CD4-positive, alpha-beta T cell treated with Interleukin-21 for 1 hour (primary cell): ENCODE results near the gene TMEM179B.
"Not testable (repeated sequence)": the region's sequence is repeated elsewhere in the genome, so short reads cannot be mapped to it uniquely, and the experiment has no call there.

Source experiments
- DNase-seq: peaks from one replicate; pipeline ENCODE4 v3.0.0-alpha.2; 2020

TMEM179B gene

GRCh38 chr11:62787005-62787759, at the start of gene TMEM179B:
TMEM179B (plus strand) TSS chr11:62787402; CDS start chr11:62787432, 30 bp downstream.
- peak; percentile 98 for DNase-seq

GRCh38 chr11:62747475-62748160, 39.6 kb upstream of the TMEM179B start:
- DNase-seq: no peak

GRCh38 chr11:62749931-62750330, 37.3 kb upstream of the TMEM179B start:
- DNase-seq: not testable (repeated sequence)

GRCh38 chr11:62752177-62752785, 34.9 kb upstream of the TMEM179B start:
- DNase-seq: no peak

GRCh38 chr11:62752994-62753735, 34.0 kb upstream of the TMEM179B start:
- no peak for DNase-seq

- peak; percentile 99 for DNase-seq
Observed at GRCh38 chr11:62753736-62754603, 33.2 kb upstream of the TMEM179B start, which contains the start of gene ZBTB3. ZBTB3 (minus strand) TSS chr11:62754160; CDS start chr11:62753664, 496 bp downstream.

- no peak for DNase-seq
Observed at GRCh38 chr11:62755086-62755615, 32.1 kb upstream of the TMEM179B start.

- no peak for DNase-seq
Observed at GRCh38 chr11:62757846-62758788, 29.1 kb upstream of the TMEM179B start.

- DNase-seq: not testable (repeated sequence)
Observed at GRCh38 chr11:62760867-62761227, 26.4 kb upstream of the TMEM179B start.

- DNase-seq: no peak
Observed at GRCh38 chr11:62770778-62771143, 16.4 kb upstream of the TMEM179B start.

- peak; percentile 93 for DNase-seq
Observed at GRCh38 chr11:62771144-62772021, 15.8 kb upstream of the TMEM179B start, which contains the start of gene TAF6L. TAF6L (plus strand) TSS chr11:62771396; CDS start chr11:62775784, 4,388 bp downstream.

- no peak for DNase-seq
Observed at GRCh38 chr11:62774407-62774806, 12.8 kb upstream of the TMEM179B start.

- no peak for DNase-seq
Observed at GRCh38 chr11:62775646-62776045, 11.6 kb upstream of the TMEM179B start.

GRCh38 chr11:62777389-62777788, 9.8 kb upstream of the TMEM179B start:
- no peak for DNase-seq

- DNase-seq: no peak
Observed at GRCh38 chr11:62778441-62778840, 8.8 kb upstream of the TMEM179B start.

- DNase-seq: no peak
Observed at GRCh38 chr11:62782753-62783152, 4.4 kb upstream of the TMEM179B start.

GRCh38 chr11:62786318-62787004, 741 bp upstream of the TMEM179B start:
- peak; percentile 89 for DNase-seq

- DNase-seq: no peak
Observed at GRCh38 chr11:62788991-62789390, 1.8 kb downstream of the TMEM179B start.

- DNase-seq: no peak
Observed at GRCh38 chr11:62789576-62789975, 2.4 kb downstream of the TMEM179B start.
